OCI-LY7 (cell line): Measurements from ENCODE around the gene DSTYK. TPM values are rescaled to one million over a fixed set of nuclear protein-coding genes. Genes with fewer than 3 reads are reported as not detected.

Experiments
- BruUV-seq: library from RNA; stranded (reverse); fragments of 400-500 nt; replicated peaks from 2 replicates; lab custom pipeline; 2021; lab: Mats Ljungman, UMichigan
- CTCF ChIA-PET: fragments of 300-600 bp; sonication (Branson Sonifier 250); formaldehyde crosslinking; loops from one replicate; lab custom pipeline; 2022; ENCODE audit warnings: antibody characterized with exemption; ENCODE audit not compliant: unreplicated experiment; lab: Charles Lee
- POLR2A ChIA-PET: fragments of 300-600 bp; sonication (Branson Sonifier 250); formaldehyde crosslinking; loops from one replicate; lab custom pipeline; 2022; ENCODE audit warnings: antibody characterized with exemption; lab: Charles Lee
- DNase-seq: peaks from one replicate; pipeline ENCODE4 v3.0.0-alpha.2; 2015; ENCODE audit warnings: low spot score
- H2AFZ ChIP-seq: fragments of 200-600 bp; sonication (generic), shearing (Covaris generic); 2 replicates; pipeline ENCODE4 v1.6.1; 2014; ENCODE audit warnings: mild to moderate bottlenecking, antibody characterized with exemption, low read length, moderate library complexity
- H3K27ac ChIP-seq: fragments of 200-600 bp; sonication (generic); 2 replicates; pipeline ENCODE4 v1.5.1; 2014; ENCODE audit warnings: mixed run types, low read depth, mild to moderate bottlenecking, moderate library complexity, low read length, inconsistent platforms; ENCODE audit not compliant: poor library complexity, severe bottlenecking
- H3K36me3 ChIP-seq: fragments of 200-600 bp; sonication (generic); 2 replicates; pipeline ENCODE4 v1.6.1; 2014; ENCODE audit warnings: mild to moderate bottlenecking, antibody characterized with exemption, low read length, moderate library complexity, mixed read lengths; ENCODE audit not compliant: insufficient read depth
- H3K4me1 ChIP-seq: fragments of 200-600 bp; sonication (generic); 2 replicates; pipeline ENCODE4 v1.5.1; 2014; ENCODE audit warnings: mild to moderate bottlenecking, low read length; ENCODE audit not compliant: insufficient read depth, poor library complexity, severe bottlenecking
- H3K4me2 ChIP-seq: fragments of 200-600 bp; sonication (generic); 2 replicates; pipeline ENCODE4 v1.6.1; 2014; ENCODE audit warnings: mild to moderate bottlenecking, low read length
- H3K4me3 ChIP-seq: fragments of 200-600 bp; sonication (generic); 2 replicates; pipeline ENCODE4 v1.5.1; 2014; ENCODE audit warnings: mild to moderate bottlenecking, low read depth, low read length; ENCODE audit not compliant: poor library complexity, severe bottlenecking
- H3K79me2 ChIP-seq: fragments of 200-600 bp; sonication (generic); 2 replicates; pipeline ENCODE4 v1.6.1; 2016; ENCODE audit warnings: low read depth, mild to moderate bottlenecking, low read length, moderate library complexity, mixed read lengths; ENCODE audit not compliant: insufficient read depth
- H3K9me2 ChIP-seq: fragments of 200-600 bp; sonication (generic); 2 replicates; pipeline ENCODE4 v1.6.1; 2016; ENCODE audit warnings: mild to moderate bottlenecking, low read length, mixed read lengths; ENCODE audit not compliant: insufficient read depth
- H3K9me3 ChIP-seq: fragments of 200-600 bp; sonication (generic); 2 replicates; pipeline ENCODE4 v1.6.1; 2014; ENCODE audit warnings: mild to moderate bottlenecking, mixed run types, low read length, mixed read lengths
- H4K20me1 ChIP-seq: fragments of 200-600 bp; sonication (generic); 2 replicates; pipeline ENCODE4 v1.6.1; 2014; ENCODE audit warnings: mild to moderate bottlenecking, antibody characterized with exemption, low read length, moderate library complexity, mixed read lengths; ENCODE audit not compliant: insufficient read depth
- CTCF ChIP-seq: fragments of 200-600 bp; sonication (generic); conservative IDR thresholded peaks from 2 replicates; pipeline ENCODE4 v1.5.1; 2014; ENCODE audit warnings: mild to moderate bottlenecking, antibody characterized with exemption, low read length, moderate library complexity, mixed read lengths
- EZH2phosphoT487 ChIP-seq: fragments of 200-600 bp; sonication (generic); IDR thresholded peaks from 2 replicates; pipeline ENCODE4 v1.6.1; 2018; ENCODE audit warnings: low read depth, borderline replicate concordance, mild to moderate bottlenecking, mixed run types, antibody characterized with exemption, low read length, moderate library complexity, mixed read lengths
- intact Hi-C: fragments of 100-400 bp; cut with micrococcal nuclease; formaldehyde crosslinking; loops from one replicate; pipeline ENCODE4 v1.10.0; 2022; ENCODE audit not compliant: unreplicated experiment
- total RNA-seq, 2 experiments: library from RNA; depleted of rRNA in 1 of 2; stranded (reverse); fragments of >200 nt in 1 of 2; shearing (Covaris generic) in 1 of 2; gene quantifications; 2 replicates each; pipeline ENCODE4 v1.2.3, GENCODE V29; 2014 to 2022

DSTYK gene
- total RNA-seq, 2 experiments from 2014 or later: 4.7 to 6.6 TPM

GRCh38 chr1:205144046-205144720, 67.3 kb downstream of the DSTYK start:
- BruUV-seq: no TSS peak
- H2AFZ ChIP-seq: no peak overlapping the region
- ChIA-PET CTCF (no interaction called here), POLR2A (no interaction called here)
- H3K4me2 ChIP-seq: no peak overlapping the region
- no peaks in the 10 kb centered on the region for H3K79me2 ChIP-seq
- intact Hi-C loops: loop anchor here (10.0 kb wide), 1 partner anchor 1179 kb away; no protein-coding TSS in a partner anchor
- H3K4me1 ChIP-seq: peaks cover 4% of the 10 kb centered on the region
- no peak overlapping the region for H3K27ac ChIP-seq
- H3K9me3 ChIP-seq: no peaks in the 10 kb centered on the region
- DNase-seq: no peak
- H3K9me2 ChIP-seq: no peaks in the 10 kb centered on the region
- H3K36me3 ChIP-seq: peaks cover 8% of the 10 kb centered on the region; the same call in 1 of the 2 replicates
- TF ChIP-seq CTCF: no peak
- TF ChIP-seq EZH2phosphoT487: no peak
- no peak overlapping the region for H3K4me3 ChIP-seq
- H4K20me1 ChIP-seq: no peaks in the 10 kb centered on the region

GRCh38 chr1:205142102-205142469, 69.4 kb downstream of the DSTYK start:
- intact Hi-C loops: loop anchor here (10.0 kb wide), 1 partner anchor 1177 kb away; no protein-coding TSS in a partner anchor
- peaks cover 4% of the 10 kb centered on the region for H3K4me1 ChIP-seq
- H2AFZ ChIP-seq: 0 out of 2 replicates have a peak overlapping the region, but pooled peaks have one; percentile 32

More at GRCh38 chr1:205142102-205142469, 69.4 kb downstream of the DSTYK start:
- H3K9me2 ChIP-seq: no peaks in the 10 kb centered on the region
- BruUV-seq: no TSS peak
- CTCF ChIA-PET: interaction anchor here (1.9 kb wide), 1 partner anchor 9 kb away, joined by 7 read pairs; no protein-coding TSS in a partner anchor
- no peaks in the 10 kb centered on the region for H4K20me1 ChIP-seq
- no peaks in the 10 kb centered on the region for H3K9me3 ChIP-seq
- H3K79me2 ChIP-seq: no peaks in the 10 kb centered on the region
- POLR2A ChIA-PET: interaction anchor here (0.6 to 1.5 kb wide), 3 partner anchors 16 to 271 kb away, joined by 3 to 4 read pairs (median 3); no protein-coding TSS in a partner anchor
- H3K4me2 ChIP-seq: peak overlapping the region; percentile 51; the same call in 1 of the 2 replicates
- TF ChIP-seq CTCF (no peak), EZH2phosphoT487 (no peak)
- no peak overlapping the region for H3K27ac ChIP-seq
- DNase-seq: no peak
- H3K4me3 ChIP-seq: no peak overlapping the region
- H3K36me3 ChIP-seq: peaks cover 3% of the 10 kb centered on the region; the same call in 1 of the 2 replicates
